Activated CD8-positive, alpha-beta memory T cell treated with anti-CD3 and anti-CD28 coated beads, Interleukin-2, amount 50 U/mL, for 1 hour (primary cell): ENCODE results near the gene KRT73.
"Not testable (repeated sequence)": the region's sequence is repeated elsewhere in the genome, so short reads cannot be mapped to it uniquely, and the experiment has no call there.

ENCODE experiments used
- DNase-seq: peaks from one replicate; pipeline ENCODE4 v3.0.0-alpha.2; 2020; ENCODE audit errors: extremely low read depth

The KRT73 gene

GRCh38 chr12:52600941-52601481 lies 17.3 kb downstream of the KRT73 start, which contains the start of gene KRT72:
KRT72 (minus strand) TSS chr12:52601463; CDS start chr12:52601452, 11 bp downstream.
- DNase-seq = no peak

GRCh38 chr12:52600475-52600874 lies 17.9 kb downstream of the KRT73 start:
- DNase-seq = no peak

- DNase-seq = no peak
Measured at GRCh38 chr12:52600071-52600470, 18.3 kb downstream of the KRT73 start.

- no peak for DNase-seq
Measured at GRCh38 chr12:52598966-52599365, 19.4 kb downstream of the KRT73 start.

GRCh38 chr12:52594237-52594636 lies 24.1 kb downstream of the KRT73 start:
- DNase-seq = not testable (repeated sequence)

- no peak for DNase-seq
Measured at GRCh38 chr12:52591521-52591920, 26.8 kb downstream of the KRT73 start.

GRCh38 chr12:52590021-52590420 lies 28.3 kb downstream of the KRT73 start:
- DNase-seq = no peak

GRCh38 chr12:52587563-52587962 lies 30.8 kb downstream of the KRT73 start:
- no peak for DNase-seq

- peak; percentile 84 for DNase-seq
Measured at GRCh38 chr12:52585946-52586345, 32.4 kb downstream of the KRT73 start.

- no peak for DNase-seq
Measured at GRCh38 chr12:52585066-52585465, 33.3 kb downstream of the KRT73 start.

GRCh38 chr12:52584156-52584682 lies 34.1 kb downstream of the KRT73 start:
- DNase-seq = no peak

- DNase-seq = peak; percentile 35
Measured at GRCh38 chr12:52582971-52583456, 35.3 kb downstream of the KRT73 start.

- no peak for DNase-seq
Measured at GRCh38 chr12:52582486-52582885, 35.9 kb downstream of the KRT73 start.

- no peak for DNase-seq
Measured at GRCh38 chr12:52581481-52581880, 36.9 kb downstream of the KRT73 start.

- no peak for DNase-seq
Measured at GRCh38 chr12:52581066-52581465, 37.3 kb downstream of the KRT73 start.

GRCh38 chr12:52580496-52580895 lies 37.9 kb downstream of the KRT73 start:
- DNase-seq = no peak

GRCh38 chr12:52579468-52580465 lies 38.6 kb downstream of the KRT73 start:
- no peak for DNase-seq

GRCh38 chr12:52578469-52578868 lies 39.9 kb downstream of the KRT73 start:
- no peak for DNase-seq

GRCh38 chr12:52577316-52577715 lies 41.0 kb downstream of the KRT73 start:
- no peak for DNase-seq

GRCh38 chr12:52575948-52576347 lies 42.4 kb downstream of the KRT73 start:
- no peak for DNase-seq

GRCh38 chr12:52575256-52575655 lies 43.1 kb downstream of the KRT73 start:
- DNase-seq = no peak

- DNase-seq = no peak
Measured at GRCh38 chr12:52573743-52574142, 44.6 kb downstream of the KRT73 start, which contains the start of gene KRT74. KRT74 (minus strand) TSS chr12:52573843; CDS start chr12:52573777, 66 bp downstream.
